Measurements from ENCODE around the gene CDH4. TPM values are rescaled to one million over a fixed set of nuclear protein-coding genes. Genes with fewer than 3 reads are reported as not detected.

CDH4 gene
- total and polyA plus RNA-seq, 2 donors (not counting 3 experiments of a cell fraction or from before 2014, with no cell fraction given) = 0.17 to 0.51 TPM

- CTCF ChIA-PET = no interaction called here
- no peaks in the 10 kb centered on the region for H3K4me1 ChIP-seq (ENCODE audit: control insufficient read depth, extremely low read depth, insufficient read depth, low read length)
- no peak for DNase-seq (ENCODE audit: low read depth, low spot score)
- no peak overlapping the region for H3K4me2 ChIP-seq (ENCODE audit: insufficient read depth, low read length)
- no peak overlapping the region for H2AFZ ChIP-seq (ENCODE audit: low read depth, low read length)
- no peak for TF ChIP-seq POLR2AphosphoS5 (IDR thresholded peaks at IDR 0.05; ENCODE audit: insufficient read depth, low read depth, low read length)
- TF ChIP-seq MAX (IDR thresholded peaks at IDR 0.05; ENCODE audit: insufficient read depth, insufficient read length) = no peak
- TF ChIP-seq CTCF (IDR thresholded peaks at IDR 0.05; ENCODE audit: extremely low read depth in 1 of 2, insufficient read depth in 1 of 2, low read depth in 1 of 2, low read length in 2 of 2) = no peak
- no peak for TF ChIP-seq POLR2A (IDR thresholded peaks at IDR 0.05; ENCODE audit: low read depth, low read length)
- no peak for TF ChIP-seq MYC (IDR thresholded peaks at IDR 0.05; ENCODE audit: low read depth, low read length)
- no peak for TF ChIP-seq FOS (IDR thresholded peaks at IDR 0.05; ENCODE audit: borderline replicate concordance, insufficient read depth, low read length)
- no peak for TF ChIP-seq GATA2 (IDR thresholded peaks at IDR 0.05; ENCODE audit: insufficient read depth, insufficient read length, low read depth, low read length)
- no peak for TF ChIP-seq EZH2 (IDR thresholded peaks at IDR 0.05; ENCODE audit: borderline replicate concordance, low read depth, low read length, severe bottlenecking)
- no peak overlapping the region for H3K27ac ChIP-seq (ENCODE audit: insufficient read depth, low read depth, low read length)
- H3K36me3 ChIP-seq (ENCODE audit: control insufficient read depth in 2 of 2, extremely low read depth in 1 of 2, insufficient read depth in 2 of 2, low read length in 2 of 2) = no peaks in the 10 kb centered on the region
- no peaks in the 10 kb centered on the region for H3K27me3 ChIP-seq (ENCODE audit: control insufficient read depth in 2 of 2, insufficient read depth in 2 of 2, low read length in 2 of 2)
- BruUV-seq (replicated peaks) = no TSS peak
- peaks cover 8% of the 10 kb centered on the region for H3K9me3 ChIP-seq (replicated peaks; ENCODE audit: control insufficient read depth, insufficient read depth, low read length)
- H3K79me2 ChIP-seq (ENCODE audit: control insufficient read depth, insufficient read depth, low read length) = no peaks in the 10 kb centered on the region
- no peaks in the 10 kb centered on the region for H3K9me1 ChIP-seq (replicated peaks; ENCODE audit: control insufficient read depth, extremely low read depth, insufficient read depth, low read length)
- intact Hi-C loops (cut with micrococcal nuclease) (no loop called here), dilution Hi-C loops (cut with MboI; ENCODE audit: extremely low pct_ligation_motif_present, low sequenced_read_pairs) (no loop called here)
- POLR2A ChIA-PET = no interaction called here
- no peak overlapping the region for H3K9ac ChIP-seq (replicated peaks; ENCODE audit: extremely low read depth, insufficient read depth, low read length)
- H3K4me3 ChIP-seq (replicated peaks in 1 of 3; ENCODE audit: insufficient read depth in 1 of 3, low read depth in 1 of 3, low read length in 3 of 3) = no peak overlapping the region
- FAIRE-seq = no peak
- no peaks in the 10 kb centered on the region for H4K20me1 ChIP-seq (replicated peaks; ENCODE audit: control insufficient read depth, extremely low read depth, insufficient read depth, low read length)
Observed at GRCh38 chr20:61399433-61399832, 147.4 kb downstream of the CDH4 start.

Data from endothelial cell of umbilical vein (primary cell).